ENCODE results near the gene PACRG. TPM values are rescaled to one million over a fixed set of nuclear protein-coding genes. Genes with fewer than 3 reads are reported as not detected.

PACRG gene
- total and polyA plus RNA-seq, 2 of the 4 experiments (the other 2 are of a cell fraction), result not detected

GRCh38 chr6:162680367-162680766 lies 47.4 kb upstream of the PACRG start:
- in situ Hi-C loops (cut with MboI; ENCODE audit: low sequenced_read_pairs), result no loop called here
- Histone ChIP-seq H3K36me3 (ENCODE audit: control insufficient read depth, insufficient read depth, low read length) (no peaks in the 10 kb centered on the region), H3K27me3 (ENCODE audit: control insufficient read depth, insufficient read depth, low read length) (no peaks in the 10 kb centered on the region), H2BK5ac (ENCODE audit: low read depth, low read length, poor library complexity, severe bottlenecking) (no peak overlapping the region), H3K4me3 (ENCODE audit: insufficient read depth, low read depth, low read length) (no peak overlapping the region), H4K91ac (ENCODE audit: insufficient read depth, low read depth, low read length) (no peak overlapping the region), H4K20me1 (ENCODE audit: insufficient read depth, low read length) (no peaks in the 10 kb centered on the region), H4K8ac (ENCODE audit: low read depth in 2 of 2, low read length in 2 of 2) (no peak overlapping the region), H3K9ac (ENCODE audit: low read depth, low read length) (no peak overlapping the region), H3K14ac (replicated peaks; ENCODE audit: low read depth, low read length) (no peak overlapping the region), H3K79me1 (ENCODE audit: low read depth in 1 of 2, low read length in 2 of 2) (no peaks in the 10 kb centered on the region), H3K18ac (ENCODE audit: low read depth, low read length) (no peak overlapping the region), H3K4me2 (ENCODE audit: low read depth, low read length) (no peak overlapping the region), H2BK120ac (ENCODE audit: low read depth, low read length) (no peak overlapping the region), H3K4ac (ENCODE audit: low read depth, low read length) (no peak overlapping the region), H3K9me3 (ENCODE audit: control insufficient read depth, insufficient read depth, low read length) (peaks cover 2% of the 10 kb centered on the region), H3K56ac (ENCODE audit: extremely low read depth, insufficient read depth, low read length) (no peak overlapping the region), H2AFZ (replicated peaks; ENCODE audit: low read length, poor library complexity) (no peak overlapping the region), H2AK9ac (replicated peaks; ENCODE audit: low read depth, low read length, poor library complexity) (no peak overlapping the region), H3K9me1 (ENCODE audit: insufficient read depth, low read length) (no peaks in the 10 kb centered on the region), H3K27ac (ENCODE audit: insufficient read depth, low read length) (no peak overlapping the region), H4K5ac (ENCODE audit: low read depth, low read length) (no peak overlapping the region), H2BK20ac (ENCODE audit: low read depth, low read length) (no peak overlapping the region), H2AK5ac (ENCODE audit: low read depth, low read length) (no peak overlapping the region), H2BK15ac (ENCODE audit: low read depth, low read length) (no peak overlapping the region), H3K23ac (ENCODE audit: low read depth, low read length) (no peak overlapping the region), H3K4me1 (ENCODE audit: control insufficient read depth, insufficient read depth, low read length) (no peaks in the 10 kb centered on the region)
- CTCF ChIA-PET, result no interaction called here
- dilution Hi-C loops (cut with HindIII; ENCODE audit: low sequenced_read_pairs, unreplicated experiment), result no loop called here
- no TSS peak for BruUV-seq (replicated peaks)
- intact Hi-C loops (cut with micrococcal nuclease), result no loop called here
- TF ChIP-seq, protein P1, sequence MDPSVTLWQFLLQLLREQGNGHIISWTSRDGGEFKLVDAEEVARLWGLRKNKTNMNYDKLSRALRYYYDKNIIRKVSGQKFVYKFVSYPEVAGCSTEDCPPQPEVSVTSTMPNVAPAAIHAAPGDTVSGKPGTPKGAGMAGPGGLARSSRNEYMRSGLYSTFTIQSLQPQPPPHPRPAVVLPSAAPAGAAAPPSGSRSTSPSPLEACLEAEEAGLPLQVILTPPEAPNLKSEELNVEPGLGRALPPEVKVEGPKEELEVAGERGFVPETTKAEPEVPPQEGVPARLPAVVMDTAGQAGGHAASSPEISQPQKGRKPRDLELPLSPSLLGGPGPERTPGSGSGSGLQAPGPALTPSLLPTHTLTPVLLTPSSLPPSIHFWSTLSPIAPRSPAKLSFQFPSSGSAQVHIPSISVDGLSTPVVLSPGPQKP (IDR thresholded peaks at IDR 0.05; ENCODE audit: borderline replicate concordance, low read depth, low read length), result no peak
- TF ChIP-seq POLR2A (IDR thresholded peaks at IDR 0.05; ENCODE audit: low read depth, low read length), result no peak
- no peak for TF ChIP-seq CTCF (conservative IDR thresholded peaks at IDR 0.05; ENCODE audit: low read depth, low read length)
- TF ChIP-seq MAFK (IDR thresholded peaks at IDR 0.05; ENCODE audit: low read depth, low read length), result no peak
- no peak for TF ChIP-seq RFX5 (IDR thresholded peaks at IDR 0.05; ENCODE audit: low read depth, low read length)
- no peak for DNase-seq
- POLR2A ChIA-PET (ENCODE audit: unreplicated experiment), result no interaction called here
- ATAC-seq (ENCODE audit: low read depth), result no peak
